DOHH2 (cell line): ENCODE results near the gene SFT2D1.

Source experiments
- H3F3A ChIP-seq: fragments of 200-600 bp; sonication (generic), shearing (Covaris generic); 2 replicates; pipeline ENCODE4 v1.6.0; 2016; ENCODE audit warnings: antibody characterized with exemption, mild to moderate bottlenecking; ENCODE audit not compliant: control insufficient read depth, insufficient read depth
- H3K27ac ChIP-seq: fragments of 200-600 bp; sonication (generic); 2 replicates; pipeline ENCODE4 v1.5.1; 2014; ENCODE audit warnings: low read depth, mild to moderate bottlenecking, low read length, moderate library complexity
- H3K27me3 ChIP-seq: fragments of 200-600 bp; sonication (generic); 2 replicates; pipeline ENCODE4 v1.6.1; 2014; ENCODE audit warnings: mild to moderate bottlenecking, low read length, mixed read lengths; ENCODE audit not compliant: control insufficient read depth
- H3K36me3 ChIP-seq: fragments of 200-600 bp; sonication (generic); 2 replicates; pipeline ENCODE4 v1.6.1; 2014; ENCODE audit warnings: mild to moderate bottlenecking, low read length, moderate library complexity, mixed read lengths; ENCODE audit not compliant: control insufficient read depth
- H3K4me1 ChIP-seq: fragments of 200-600 bp; sonication (generic); 2 replicates; pipeline ENCODE4 v1.6.1; 2014; ENCODE audit warnings: mild to moderate bottlenecking, low read length, mixed read lengths; ENCODE audit not compliant: control insufficient read depth
- H3K4me2 ChIP-seq: fragments of 200-600 bp; sonication (generic); 2 replicates; pipeline ENCODE4 v1.6.0; 2014; ENCODE audit warnings: mild to moderate bottlenecking, low read length, moderate library complexity
- H3K4me3 ChIP-seq: fragments of 200-600 bp; sonication (generic); 2 replicates; pipeline ENCODE4 v1.5.1; 2014; ENCODE audit warnings: mild to moderate bottlenecking, low read length, mixed read lengths
- H3K79me2 ChIP-seq: fragments of 200-600 bp; sonication (generic); 2 replicates; pipeline ENCODE4 v1.6.1; 2014; ENCODE audit warnings: mild to moderate bottlenecking, low read length, mixed read lengths; ENCODE audit not compliant: control insufficient read depth
- H3K9me2 ChIP-seq: fragments of 200-600 bp; sonication (generic); replicated peaks from 2 replicates; pipeline ENCODE4 v1.6.1; 2014; ENCODE audit warnings: mild to moderate bottlenecking, low read length, mixed read lengths; ENCODE audit not compliant: control insufficient read depth
- H3K9me3 ChIP-seq: fragments of 200-600 bp; sonication (generic); 2 replicates; pipeline ENCODE4 v1.6.1; 2014; ENCODE audit warnings: antibody characterized with exemption, low read length, mixed read lengths; ENCODE audit not compliant: control insufficient read depth, insufficient read depth
- H4K20me1 ChIP-seq: fragments of 200-600 bp; sonication (generic); 2 replicates; pipeline ENCODE4 v1.6.0; 2014; ENCODE audit warnings: low read depth, mild to moderate bottlenecking, antibody characterized with exemption, low read length, moderate library complexity; ENCODE audit not compliant: control insufficient read depth, insufficient read depth
- EZH2phosphoT487 ChIP-seq: fragments of 200-600 bp; sonication (generic); IDR thresholded peaks from 2 replicates; pipeline ENCODE4 v1.6.1; 2017; ENCODE audit warnings: borderline replicate concordance, mild to moderate bottlenecking, antibody characterized with exemption, low read length, moderate library complexity, mixed read lengths
- TF ChIP-seq, protein P1 (sequence below): fragments of 200-600 bp; sonication (generic); IDR thresholded peaks from one replicate; pipeline ENCODE4 v1.5.1; 2014; ENCODE audit warnings: antibody characterized with exemption, mild to moderate bottlenecking, low read depth, low read length; ENCODE audit not compliant: poor library complexity, severe bottlenecking

The SFT2D1 gene

DNA sequence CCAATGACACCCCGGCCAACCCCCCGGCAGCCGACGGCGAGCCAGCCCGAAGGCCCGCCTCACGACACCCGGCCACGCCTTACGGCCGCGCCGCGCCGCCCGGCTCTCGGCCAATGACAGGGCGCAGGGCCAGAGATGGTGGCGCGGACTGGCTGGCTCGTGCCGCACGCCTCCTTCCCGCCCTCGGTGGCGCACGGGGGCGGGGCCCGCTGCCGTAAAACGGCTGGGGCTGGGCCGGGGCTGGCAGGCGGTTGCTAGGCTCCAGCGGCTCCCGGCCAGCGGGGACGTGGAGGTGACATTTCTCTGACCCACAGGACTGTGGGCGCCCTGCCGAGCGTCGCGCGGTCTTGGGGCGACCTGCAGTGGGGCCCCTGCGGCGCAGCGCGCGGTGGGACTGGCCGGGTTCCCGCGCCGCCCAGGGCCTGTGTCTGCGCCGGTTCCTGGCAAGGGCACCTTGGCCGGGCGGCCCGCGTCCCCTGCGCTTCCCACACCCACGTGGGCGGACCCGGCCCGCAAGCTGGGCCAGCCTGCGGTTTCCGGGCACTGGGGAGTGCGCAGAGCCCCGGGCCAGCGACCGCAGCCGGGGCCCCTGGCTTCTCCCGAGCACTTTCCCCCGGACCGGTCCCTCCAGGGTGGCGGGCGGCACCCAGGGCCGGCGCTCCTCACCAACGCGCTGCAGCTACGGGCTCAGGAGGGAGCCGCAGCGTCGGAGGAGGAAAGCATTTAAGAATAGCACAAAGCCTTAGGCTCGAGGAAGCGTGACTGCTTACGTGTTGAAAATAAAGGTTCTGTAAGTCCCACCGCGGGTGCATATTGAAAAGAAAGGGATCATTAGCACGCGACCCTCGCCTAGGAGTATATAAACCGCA lies 40.8 kb upstream of the SFT2D1 start, which contains the start of gene MPC1:
TSS of gene MPC1 (minus strand) at position 8 of the 869 bp plus-strand sequence. CDS start 64 bp downstream, outside the sequence.
- H3K27me3 ChIP-seq = no peaks in the 10 kb centered on the region
- H3K4me3 ChIP-seq = peak within 1 kb of the TSS; percentile 85
- H3F3A ChIP-seq = peaks cover 4% of the 10 kb centered on the region; the same call in 1 of the 2 replicates
- H3K27ac ChIP-seq = peak within 1 kb of the TSS; percentile 63
- no peaks in the 10 kb centered on the region for H3K9me3 ChIP-seq
- H3K79me2 ChIP-seq = peaks cover 57% of the 10 kb centered on the region
- TF ChIP-seq, protein P1, sequence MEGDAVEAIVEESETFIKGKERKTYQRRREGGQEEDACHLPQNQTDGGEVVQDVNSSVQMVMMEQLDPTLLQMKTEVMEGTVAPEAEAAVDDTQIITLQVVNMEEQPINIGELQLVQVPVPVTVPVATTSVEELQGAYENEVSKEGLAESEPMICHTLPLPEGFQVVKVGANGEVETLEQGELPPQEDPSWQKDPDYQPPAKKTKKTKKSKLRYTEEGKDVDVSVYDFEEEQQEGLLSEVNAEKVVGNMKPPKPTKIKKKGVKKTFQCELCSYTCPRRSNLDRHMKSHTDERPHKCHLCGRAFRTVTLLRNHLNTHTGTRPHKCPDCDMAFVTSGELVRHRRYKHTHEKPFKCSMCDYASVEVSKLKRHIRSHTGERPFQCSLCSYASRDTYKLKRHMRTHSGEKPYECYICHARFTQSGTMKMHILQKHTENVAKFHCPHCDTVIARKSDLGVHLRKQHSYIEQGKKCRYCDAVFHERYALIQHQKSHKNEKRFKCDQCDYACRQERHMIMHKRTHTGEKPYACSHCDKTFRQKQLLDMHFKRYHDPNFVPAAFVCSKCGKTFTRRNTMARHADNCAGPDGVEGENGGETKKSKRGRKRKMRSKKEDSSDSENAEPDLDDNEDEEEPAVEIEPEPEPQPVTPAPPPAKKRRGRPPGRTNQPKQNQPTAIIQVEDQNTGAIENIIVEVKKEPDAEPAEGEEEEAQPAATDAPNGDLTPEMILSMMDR = no peak
- no peak for TF ChIP-seq EZH2phosphoT487
- peaks cover 27% of the 10 kb centered on the region for H3K4me1 ChIP-seq
- 0 out of 2 replicates have a peak, but pooled peaks cover 3% of the 10 kb centered on the region for H3K36me3 ChIP-seq
- no peaks in the 10 kb centered on the region for H4K20me1 ChIP-seq
- peak within 1 kb of the TSS; percentile 99 for H3K4me2 ChIP-seq
- H3K9me2 ChIP-seq = no peaks in the 10 kb centered on the region

DNA sequence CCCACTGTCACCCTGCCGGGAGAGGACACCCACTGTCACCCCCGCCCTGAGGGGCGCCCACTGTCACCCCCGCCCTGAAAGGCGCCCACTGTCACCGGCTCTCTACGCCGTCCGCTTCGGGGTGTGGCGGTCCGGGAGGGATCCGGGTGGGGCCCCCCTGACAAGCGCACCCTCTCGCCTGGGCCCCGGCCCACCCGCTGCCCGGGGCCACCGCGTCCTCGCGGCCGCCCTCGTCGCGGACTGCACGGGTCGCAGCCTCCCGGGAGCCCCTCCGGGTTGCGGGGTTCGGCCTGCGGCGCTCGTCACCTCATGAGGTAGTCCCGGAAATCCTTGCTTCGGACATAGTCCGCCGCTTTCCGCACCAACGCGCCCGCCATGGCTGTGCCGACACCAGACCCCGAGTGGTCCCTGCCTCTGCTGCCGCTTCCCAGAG lies 40.2 kb upstream of the SFT2D1 start:
- peaks cover 4% of the 10 kb centered on the region; the same call in 1 of the 2 replicates for H3F3A ChIP-seq
- peak overlapping the region; percentile 63 for H3K27ac ChIP-seq
- H3K4me2 ChIP-seq = peak overlapping the region; percentile 99
- H3K4me3 ChIP-seq = peak overlapping the region; percentile 85
- H3K9me3 ChIP-seq = no peaks in the 10 kb centered on the region
- H3K79me2 ChIP-seq = peaks cover 64% of the 10 kb centered on the region
- no peaks in the 10 kb centered on the region for H3K9me2 ChIP-seq
- 0 out of 2 replicates have a peak, but pooled peaks cover 3% of the 10 kb centered on the region for H3K36me3 ChIP-seq
- no peak for TF ChIP-seq EZH2phosphoT487
- TF ChIP-seq, protein P1 = no peak
- H3K27me3 ChIP-seq = no peaks in the 10 kb centered on the region
- H3K4me1 ChIP-seq = peaks cover 27% of the 10 kb centered on the region
- H4K20me1 ChIP-seq = no peaks in the 10 kb centered on the region

DNA sequence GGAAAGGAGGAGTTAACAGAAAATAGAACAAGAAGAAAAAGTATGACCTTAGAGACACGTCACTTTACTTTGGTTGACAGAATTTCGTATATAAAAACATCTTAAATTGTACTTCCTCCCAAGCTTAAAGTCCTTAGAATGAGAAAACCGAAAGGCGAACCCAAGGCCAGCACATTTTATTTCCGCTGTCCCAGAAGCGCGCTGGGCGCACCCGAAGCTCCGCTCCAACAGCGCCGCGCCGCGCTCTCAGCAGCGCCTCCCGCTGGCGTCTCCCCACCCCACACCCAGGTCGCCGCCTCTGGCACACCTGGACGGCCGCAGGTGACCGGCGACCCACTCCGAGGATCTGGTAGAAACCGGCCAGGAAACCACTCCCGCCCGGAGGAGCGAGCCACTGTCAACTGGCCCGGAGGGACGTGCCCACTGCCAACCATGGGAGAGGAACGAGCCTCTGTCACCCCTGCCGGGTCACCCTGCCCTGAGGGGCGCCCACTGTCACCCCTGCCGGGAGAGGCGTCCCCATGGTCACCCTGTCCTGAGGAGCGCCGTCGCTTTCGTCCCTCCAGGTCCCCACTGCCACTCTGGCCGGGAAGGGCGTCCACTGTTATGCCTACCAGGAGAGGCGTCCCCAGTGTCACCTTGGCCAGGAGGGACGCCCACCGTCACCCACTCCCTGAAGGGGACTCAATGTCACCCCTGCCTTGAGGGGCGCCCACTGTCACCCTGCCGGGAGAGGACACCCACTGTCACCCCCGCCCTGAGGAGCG lies 39.6 kb upstream of the SFT2D1 start:
- 0 out of 2 replicates have a peak, but pooled peaks cover 3% of the 10 kb centered on the region for H3K36me3 ChIP-seq
- H3K27me3 ChIP-seq = no peaks in the 10 kb centered on the region
- TF ChIP-seq, protein P1 = peak; percentile 92
- no peak for TF ChIP-seq EZH2phosphoT487
- H3K9me3 ChIP-seq = no peaks in the 10 kb centered on the region
- no peaks in the 10 kb centered on the region for H4K20me1 ChIP-seq
- peaks cover 27% of the 10 kb centered on the region for H3K4me1 ChIP-seq
- H3F3A ChIP-seq = peaks cover 4% of the 10 kb centered on the region; the same call in 1 of the 2 replicates
- peak overlapping the region; percentile 99 for H3K4me2 ChIP-seq
- H3K4me3 ChIP-seq = peak overlapping the region; percentile 85
- H3K9me2 ChIP-seq = no peaks in the 10 kb centered on the region
- peak overlapping the region; percentile 36 for H3K27ac ChIP-seq
- H3K79me2 ChIP-seq = peaks cover 64% of the 10 kb centered on the region
